ENCODE results near the gene LILRB5.
"Not testable (repeated sequence)": the region's sequence is repeated elsewhere in the genome, so short reads cannot be mapped to it uniquely, and the experiment has no call there.

LILRB5 gene

DNA sequence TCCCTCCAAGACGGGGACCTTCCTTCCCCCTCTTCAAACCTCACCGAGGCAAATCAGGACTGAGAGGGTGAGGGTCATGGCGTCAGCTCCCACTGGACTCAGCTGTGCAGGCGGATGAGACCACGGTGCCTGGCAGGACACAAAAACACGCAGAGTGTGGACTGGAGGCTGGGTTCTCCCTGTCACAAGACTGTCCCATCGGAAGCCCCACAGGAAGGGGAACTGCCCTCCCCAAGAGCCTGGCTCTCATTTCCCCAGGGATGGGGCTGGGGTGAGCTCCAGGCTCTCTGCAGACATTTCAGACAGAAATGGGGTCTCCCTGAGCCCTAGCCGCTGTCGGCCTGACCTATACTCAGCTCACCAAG lies at the start of gene LILRB5:
LILRB5 (minus strand) TSS at position 158 of the 365 bp plus-strand sequence; CDS start at position 78, 80 bp downstream.
- DNase-seq: no peak

GRCh38 chr19:54305141-54305540 lies 48.1 kb upstream of the LILRB5 start:
- no peak for DNase-seq

DNA sequence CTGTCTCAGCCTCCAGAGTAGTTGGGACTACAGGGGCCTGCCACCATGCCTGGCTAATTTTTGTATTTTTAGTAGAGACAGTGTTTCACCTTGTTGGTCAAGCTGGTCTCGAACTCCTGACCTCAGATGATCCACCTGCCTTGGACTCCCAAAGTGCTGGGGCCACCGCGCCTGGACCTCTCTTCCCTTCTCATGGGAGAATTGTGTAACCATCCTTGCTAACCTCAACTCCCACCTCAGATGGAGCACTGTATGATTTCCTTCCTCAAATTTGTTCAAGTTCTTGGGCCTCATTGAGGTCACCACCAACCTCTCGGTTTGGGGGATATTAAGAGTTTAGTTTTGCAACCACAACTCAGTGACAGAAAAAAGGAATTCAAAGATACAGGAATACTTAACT lies 45.2 kb upstream of the LILRB5 start:
- no peak for DNase-seq

GRCh38 chr19:54299515-54299914 lies 42.4 kb upstream of the LILRB5 start:
- DNase-seq: no peak

- DNase-seq: no peak
Measured at GRCh38 chr19:54299126-54299498, 42.0 kb upstream of the LILRB5 start.

- DNase-seq: no peak
Measured at GRCh38 chr19:54298357-54299125, 41.5 kb upstream of the LILRB5 start.

GRCh38 chr19:54297759-54298305 lies 40.8 kb upstream of the LILRB5 start:
- no peak for DNase-seq

- no peak for DNase-seq
Measured at GRCh38 chr19:54294539-54294938, 37.5 kb upstream of the LILRB5 start.

DNA sequence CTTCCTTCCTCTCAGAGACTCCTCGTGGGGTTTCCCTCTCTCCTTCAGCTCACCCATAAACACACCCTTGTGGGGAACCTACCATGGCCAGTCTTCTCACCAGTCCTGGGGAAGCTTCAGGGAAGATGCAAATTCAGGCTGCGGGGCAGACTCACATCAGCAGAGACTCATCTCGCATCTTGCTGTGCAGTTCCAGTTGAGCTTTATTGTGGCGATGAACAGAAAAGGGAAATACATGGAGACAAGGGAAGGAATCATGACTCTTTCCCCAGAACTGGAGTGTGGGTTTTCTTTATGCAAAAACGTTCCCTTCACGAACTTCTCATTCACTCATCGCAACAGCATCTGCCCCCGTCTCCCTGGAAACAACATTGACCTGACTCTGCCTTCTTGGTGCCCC lies 32.1 kb upstream of the LILRB5 start:
- DNase-seq: not testable (repeated sequence)

- DNase-seq: no peak
Measured at GRCh38 chr19:54287456-54287855, 30.4 kb upstream of the LILRB5 start.

DNA sequence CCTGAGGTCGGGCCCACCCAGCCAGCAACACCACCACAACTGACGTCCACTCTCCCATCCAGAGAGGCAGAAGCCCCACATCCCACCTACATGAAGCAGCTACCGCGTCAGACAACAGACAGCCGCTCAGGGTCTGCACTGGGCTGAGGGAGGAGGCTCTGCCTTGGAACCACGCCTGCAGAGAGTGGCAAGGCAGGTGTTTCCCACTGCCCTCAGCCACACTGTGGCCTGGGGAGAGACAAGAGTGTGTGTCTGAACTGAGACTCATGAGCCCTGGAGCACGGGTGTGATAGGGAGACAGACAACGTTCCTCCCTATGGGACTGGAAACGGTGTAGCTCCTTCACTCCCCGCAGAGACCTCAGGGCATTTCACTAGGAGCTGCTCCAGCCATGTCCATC lies 29.2 kb upstream of the LILRB5 start:
- not testable (repeated sequence) for DNase-seq

- DNase-seq: not testable (repeated sequence)
Measured at GRCh38 chr19:54285427-54286056, 28.5 kb upstream of the LILRB5 start.

DNA sequence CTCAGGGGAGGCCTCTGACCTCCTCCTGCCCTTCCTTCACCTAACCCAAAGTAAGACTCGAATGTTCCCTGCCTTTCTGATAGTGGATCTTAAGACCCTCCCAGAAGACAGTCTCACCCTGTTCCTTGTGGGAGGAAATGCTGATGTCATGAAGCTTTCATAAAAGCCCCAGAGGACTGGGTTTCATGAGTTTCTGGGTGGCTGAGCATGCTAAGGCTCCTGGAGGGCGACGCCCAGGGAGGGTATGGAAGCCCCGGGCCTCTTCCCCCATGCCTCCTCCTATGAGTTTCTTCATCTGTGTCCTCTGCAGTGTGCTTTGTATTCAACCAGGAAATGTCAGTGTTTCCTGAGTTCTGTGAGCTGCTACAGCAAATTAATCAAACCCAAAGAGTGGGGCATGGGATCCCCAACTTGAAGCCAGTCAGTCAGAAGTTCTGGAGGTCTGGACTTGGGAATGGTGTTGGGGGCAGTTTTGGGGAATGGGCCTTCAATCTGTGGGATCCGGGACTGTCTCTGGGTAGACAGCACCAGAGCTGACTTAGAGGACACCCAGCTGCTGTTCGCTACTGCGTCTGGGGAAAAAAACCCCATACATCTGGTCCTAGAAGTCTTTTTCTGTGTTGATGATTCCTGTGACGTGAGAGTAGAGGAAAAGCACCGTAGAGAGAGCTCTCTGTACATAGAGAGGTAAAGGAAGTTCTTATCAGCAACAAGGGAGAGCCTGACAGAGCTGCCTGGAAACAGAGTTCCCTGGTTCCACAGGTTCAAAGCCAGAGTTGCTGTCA lies 25.8 kb upstream of the LILRB5 start:
- DNase-seq: no peak

DNA sequence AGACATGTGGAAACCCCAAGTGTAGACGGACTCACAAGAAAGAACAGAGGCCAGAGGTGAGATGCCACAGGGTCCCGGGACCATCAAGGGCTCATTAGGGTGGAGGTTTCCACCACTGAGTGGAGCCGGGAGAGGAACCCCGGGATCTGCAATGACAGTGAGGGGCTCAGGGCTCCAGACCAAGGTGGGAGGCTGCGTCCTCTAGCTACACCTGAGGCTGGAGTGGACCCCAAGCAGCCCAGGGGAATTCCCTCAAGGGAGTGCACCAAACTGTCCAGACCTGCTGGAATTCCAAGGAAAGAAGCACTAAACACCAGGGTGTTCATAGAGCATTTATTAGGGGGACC lies 24.6 kb upstream of the LILRB5 start:
- not testable (repeated sequence) for DNase-seq

DNA sequence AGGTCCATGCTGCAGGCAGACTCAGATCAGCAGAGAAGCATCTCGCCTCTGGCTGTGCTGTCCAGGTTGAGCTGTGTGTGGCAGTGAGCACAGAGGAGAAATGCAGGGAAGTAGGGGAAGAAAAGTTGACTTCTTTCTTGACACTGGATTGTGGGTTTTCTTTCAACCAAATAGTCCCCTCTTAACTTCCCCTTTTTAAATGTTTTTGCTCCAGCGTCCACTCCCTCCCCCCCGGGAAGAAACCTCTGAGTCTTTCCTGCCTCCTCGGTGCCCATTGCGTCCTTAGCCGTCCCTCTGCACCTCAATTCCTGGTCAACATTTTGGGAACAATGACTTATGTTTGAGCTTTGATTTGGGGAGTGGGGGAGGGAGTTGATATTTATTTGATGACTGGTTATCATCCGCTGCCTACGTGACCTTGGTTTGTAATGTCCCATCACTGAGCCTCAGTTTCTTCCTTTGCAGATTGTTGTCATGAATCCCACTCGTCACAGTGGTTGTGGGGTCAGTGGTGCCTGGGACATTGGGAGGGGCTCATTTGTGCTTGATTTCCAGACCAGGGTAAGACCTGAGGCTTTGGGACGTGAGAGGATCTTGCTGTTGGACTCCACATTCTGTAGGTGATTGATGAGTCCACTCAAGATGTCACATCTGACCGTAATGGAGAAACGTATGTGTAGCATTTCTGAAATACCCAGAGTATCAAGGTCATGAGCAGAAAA lies 24.1 kb upstream of the LILRB5 start, which contains the start of gene LILRB2:
LILRB2 (minus strand) TSS at position 104 of the 722 bp plus-strand sequence. CDS start 614 bp downstream, outside the sequence.
- no peak for DNase-seq

GRCh38 chr19:54280441-54280840 lies 23.4 kb upstream of the LILRB5 start:
- not testable (repeated sequence) for DNase-seq

DNA sequence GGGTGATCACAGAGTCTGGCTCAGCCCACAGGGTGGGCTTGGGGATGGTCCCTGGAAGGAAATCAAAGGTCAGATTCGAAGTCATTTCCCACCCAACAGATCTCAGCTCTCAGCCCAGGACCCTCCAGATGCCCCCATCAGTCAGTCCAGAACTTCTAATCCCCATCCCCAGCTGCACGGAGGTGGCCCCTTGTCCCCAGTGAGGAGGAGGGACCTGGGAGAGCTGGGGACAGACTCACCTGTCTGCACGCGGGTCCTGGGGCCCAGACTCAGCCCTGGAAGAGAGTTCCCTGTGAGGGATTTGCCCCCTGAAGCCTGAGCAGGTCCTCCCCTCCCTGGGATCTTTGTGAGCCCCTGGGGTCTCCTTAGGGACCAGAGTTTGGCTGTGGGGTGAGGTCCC lies 23.0 kb upstream of the LILRB5 start:
- not testable (repeated sequence) for DNase-seq

DNA sequence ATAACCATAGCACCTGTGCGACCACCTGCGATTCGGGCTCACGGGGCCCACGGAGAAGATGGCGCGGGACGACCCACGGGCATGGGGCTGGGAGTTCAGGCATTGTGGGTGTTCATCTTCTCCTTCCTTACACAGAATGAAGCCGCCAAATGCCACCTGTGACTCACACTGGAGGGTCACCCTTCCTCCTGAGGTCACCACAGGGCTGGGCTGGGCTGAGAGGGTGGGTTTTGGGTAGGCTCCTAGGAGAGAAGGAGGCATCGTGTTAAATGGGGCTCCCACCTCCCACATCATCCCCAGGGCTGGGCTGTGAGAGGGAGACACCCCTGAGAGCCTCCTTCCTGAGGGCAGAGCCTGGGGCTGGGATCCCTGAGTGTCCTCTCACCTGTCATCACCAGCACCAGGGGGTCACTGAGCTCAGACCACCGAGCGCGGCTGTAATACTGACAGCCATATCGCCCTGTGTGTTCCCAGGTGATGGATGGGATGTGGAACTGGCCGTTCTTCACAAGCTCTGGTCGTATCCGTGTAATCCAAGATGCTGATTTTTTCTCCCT lies 22.4 kb upstream of the LILRB5 start:
- DNase-seq: no peak

DNA sequence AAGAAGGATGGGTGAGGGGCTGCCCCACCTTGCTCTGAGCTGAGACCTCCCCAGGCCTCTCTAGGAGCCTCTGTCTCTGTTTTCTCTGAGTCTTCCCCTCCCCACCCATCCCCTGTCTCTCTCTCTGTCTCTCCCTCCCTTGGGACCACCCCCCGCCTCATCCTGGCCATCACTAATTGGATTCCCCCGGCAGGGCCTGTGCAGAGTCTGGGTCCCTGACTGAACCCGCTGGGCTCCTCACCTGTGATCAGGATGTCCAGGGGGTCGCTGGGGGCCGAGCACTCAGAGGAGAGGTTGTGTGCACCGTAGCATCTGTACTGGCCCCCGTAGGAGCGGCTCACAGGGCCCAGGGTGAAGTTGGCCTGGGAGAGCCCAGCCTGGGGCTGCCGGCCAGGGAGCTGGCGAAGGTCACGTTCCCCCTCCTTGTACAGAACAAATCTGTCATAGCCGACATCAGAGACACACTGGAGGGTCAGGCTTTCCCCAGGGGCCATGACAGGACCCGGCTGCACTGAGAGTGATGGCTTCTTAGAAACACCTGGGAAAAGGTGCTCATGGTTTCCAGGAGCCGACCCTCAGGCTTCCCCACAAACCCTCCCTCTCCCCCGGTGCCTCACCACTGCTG lies 21.6 kb upstream of the LILRB5 start:
- not testable (repeated sequence) for DNase-seq

DNA sequence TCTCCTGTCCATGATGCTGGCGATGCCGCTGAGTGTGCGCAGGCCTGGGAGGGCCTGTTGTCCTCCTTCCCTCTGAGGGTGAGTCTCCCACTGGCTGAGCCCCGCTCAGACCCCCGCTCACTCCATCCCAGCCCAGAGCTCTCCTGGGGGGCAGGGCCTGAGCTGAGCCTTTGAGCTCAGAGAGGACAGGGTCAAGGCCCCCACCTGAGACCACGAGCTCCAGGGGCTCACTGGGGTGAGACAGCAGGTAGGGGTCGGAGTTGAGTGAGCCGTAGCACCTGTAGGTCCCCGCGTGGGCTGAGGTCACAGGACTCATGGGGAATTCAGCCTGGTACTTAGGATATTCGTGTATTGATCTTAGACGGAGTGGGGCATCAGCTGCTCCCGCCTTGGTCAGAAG lies 21.0 kb upstream of the LILRB5 start:
- not testable (repeated sequence) for DNase-seq

- not testable (repeated sequence) for DNase-seq
Measured at GRCh38 chr19:54277111-54277615, 20.1 kb upstream of the LILRB5 start.

DNA sequence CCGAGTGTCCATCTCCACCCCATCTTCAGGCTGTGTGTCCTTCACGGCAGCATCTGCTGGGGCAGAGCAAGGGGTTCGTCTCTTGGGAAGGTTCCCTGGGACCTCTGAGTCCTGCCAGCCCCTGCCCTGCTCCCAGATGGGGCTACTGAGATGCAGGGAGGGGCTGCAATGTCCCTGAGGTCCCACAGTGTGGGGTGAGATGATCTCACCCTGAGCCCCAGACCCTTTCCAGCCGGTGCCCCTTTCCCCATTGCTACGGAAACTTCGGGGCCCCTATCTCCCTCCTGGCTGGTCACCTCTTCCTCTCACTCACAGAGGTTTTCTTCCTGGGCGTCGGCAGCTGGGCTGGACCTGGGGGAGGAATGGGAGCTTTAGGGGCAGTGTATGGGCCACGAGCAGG lies 18.9 kb upstream of the LILRB5 start:
- no peak for DNase-seq
